Keratinocyte (primary cell): ENCODE data around the gene DPYD. TPM values are rescaled to one million over a fixed set of nuclear protein-coding genes. Genes with fewer than 3 reads are reported as not detected.
"Not testable (repeated sequence)": the region's sequence is repeated elsewhere in the genome, so short reads cannot be mapped to it uniquely, and the experiment has no call there.

Experiments used
- DNase-seq: peaks from one replicate; pipeline ENCODE4 v3.0.0-alpha.2; 2011; ENCODE audit warnings: low read depth, missing footprints, low spot score
- FAIRE-seq: peaks from 2 replicates; lab custom pipeline; 2011; peaks lifted over from hg19 to GRCh38; lab: Jason Lieb, UNC
- H2AFZ ChIP-seq: 2 replicates; pipeline ENCODE4 v1.6.0; 2012; ENCODE audit warnings: low read length, control low read depth, inconsistent platforms; ENCODE audit not compliant: control insufficient read depth
- H3K27ac ChIP-seq: 2 replicates; pipeline ENCODE4 v1.5.1; 2011; ENCODE audit warnings: low read length; ENCODE audit not compliant: control insufficient read depth, insufficient read depth
- H3K27me3 ChIP-seq: 3 replicates; pipeline ENCODE4 v1.6.0; 2011; ENCODE audit warnings: low read length; ENCODE audit not compliant: control insufficient read depth, insufficient read depth; ENCODE audit errors: extremely low read depth
- H3K36me3 ChIP-seq, 2 experiments: 2 replicates in 1 of 2; 3 replicates in 1 of 2; pipeline ENCODE4 v1.5.1; 2011; ENCODE audit warnings: low read length in 2 of 2, mild to moderate bottlenecking in 1 of 2; ENCODE audit not compliant: control insufficient read depth in 2 of 2, insufficient read depth in 2 of 2; ENCODE audit errors: extremely low read depth in 1 of 2
- H3K4me1 ChIP-seq: 3 replicates; pipeline ENCODE4 v1.5.1; 2011; ENCODE audit warnings: low read length; ENCODE audit not compliant: control insufficient read depth, insufficient read depth; ENCODE audit errors: extremely low read depth
- H3K4me2 ChIP-seq: 3 replicates; pipeline ENCODE4 v1.6.0; 2011; ENCODE audit warnings: low read depth, low read length; ENCODE audit not compliant: control insufficient read depth, insufficient read depth; ENCODE audit errors: extremely low read depth
- H3K4me3 ChIP-seq, 3 experiments: fragments of 200-600 bp in 1 of 3; sonication (generic) in 1 of 3; 2 replicates in 2 of 3; 3 replicates in 1 of 3; pipeline ENCODE4 v1.5.1; 2011 to 2016; ENCODE audit warnings: low read length in 3 of 3, mild to moderate bottlenecking in 3 of 3, control low read depth in 2 of 3, inconsistent platforms in 1 of 3, low read depth in 1 of 3, mixed read lengths in 1 of 3, mixed run types in 1 of 3, moderate library complexity in 1 of 3; ENCODE audit not compliant: control insufficient read depth in 2 of 3, insufficient read depth in 2 of 3; ENCODE audit errors: extremely low read depth in 1 of 3
- H3K79me2 ChIP-seq: 2 replicates; pipeline ENCODE4 v1.6.0; 2012; ENCODE audit warnings: low read length; ENCODE audit not compliant: control insufficient read depth, insufficient read depth
- H3K9ac ChIP-seq: 3 replicates; pipeline ENCODE4 v1.6.0; 2011; ENCODE audit warnings: low read length; ENCODE audit not compliant: control insufficient read depth, insufficient read depth; ENCODE audit errors: extremely low read depth
- H3K9me1 ChIP-seq: 3 replicates; pipeline ENCODE4 v1.6.0; 2011; ENCODE audit warnings: low read length; ENCODE audit not compliant: control insufficient read depth, insufficient read depth; ENCODE audit errors: extremely low read depth
- H3K9me3 ChIP-seq: 2 replicates; pipeline ENCODE4 v1.5.1; 2012; ENCODE audit warnings: low read depth, low read length; ENCODE audit not compliant: control insufficient read depth
- H4K20me1 ChIP-seq: 3 replicates; pipeline ENCODE4 v1.6.0; 2011; ENCODE audit warnings: low read length; ENCODE audit not compliant: control insufficient read depth, insufficient read depth; ENCODE audit errors: extremely low read depth
- CTCF ChIP-seq, 3 experiments: IDR thresholded peaks in 1 of 3; conservative IDR thresholded peaks in 1 of 3; optimal IDR thresholded peaks in 1 of 3; 2 replicates in 2 of 3; 3 replicates in 1 of 3; pipeline versions ENCODE3 to v1.5.1; 2011; ENCODE audit warnings: low read length in 3 of 3, mild to moderate bottlenecking in 3 of 3, moderate library complexity in 2 of 3, control low read depth in 1 of 3, inconsistent platforms in 1 of 3; ENCODE audit not compliant: insufficient read depth in 2 of 3; ENCODE audit errors: extremely low read depth in 1 of 3
- EZH2 ChIP-seq: IDR thresholded peaks from one replicate; pipeline ENCODE4 v1.6.1; 2012; ENCODE audit warnings: inconsistent platforms, mild to moderate bottlenecking, low read length, moderate library complexity
- dilution Hi-C: fragments of 300-500 bp; cut with MboI; formaldehyde crosslinking; loops from one replicate; pipeline ENCODE4 v1.7.0; 2020; ENCODE audit warnings: low sequenced_read_pairs; ENCODE audit not compliant: extremely low pct_ligation_motif_present
- polyA plus RNA-seq, 5 experiments: library from polyadenylated mRNA; depleted of rRNA in 3 of 5; stranded (reverse) in 3 of 5; stranded (forward) in 1 of 5; unstranded in 1 of 5; fragments of >200 nt; gene quantifications; 1 replicate in 1 of 5; 2 replicates in 3 of 5; 3 replicates in 1 of 5; pipeline versions ENCODE4 v1.2.1 to v1.2.3, GENCODE V29; 2011 to 2012; ENCODE audit warnings: missing spikeins in 2 of 5, low read depth in 1 of 5, low replicate concordance in 1 of 5

The DPYD gene
- polyA plus RNA-seq, 1 donor (not counting 4 experiments of a cell fraction or from before 2014, with no cell fraction given), result 1.9 TPM

- no peaks in the 10 kb centered on the region for H4K20me1 ChIP-seq
- no peak overlapping the region for H3K27ac ChIP-seq
- no peak for FAIRE-seq
- DNase-seq, result no peak
- no peaks in the 10 kb centered on the region for H3K4me1 ChIP-seq
- no peak overlapping the region for H3K4me2 ChIP-seq
- H3K9me1 ChIP-seq, result no peaks in the 10 kb centered on the region
- H3K9ac ChIP-seq, result no peak overlapping the region
- TF ChIP-seq CTCF (optimal IDR thresholded peaks at IDR 0.05 in 1 of 3, IDR thresholded peaks at IDR 0.05 in 1 of 3, conservative IDR thresholded peaks at IDR 0.05 in 1 of 3; ENCODE audit: extremely low read depth in 1 of 3, insufficient read depth in 2 of 3, low read length in 3 of 3) (no peak), EZH2 (no peak)
- dilution Hi-C loops, result no loop called here
- no peaks in the 10 kb centered on the region for H3K36me3 ChIP-seq
- H3K79me2 ChIP-seq, result no peaks in the 10 kb centered on the region
- no peaks in the 10 kb centered on the region for H3K9me3 ChIP-seq
- H3K27me3 ChIP-seq, result no peaks in the 10 kb centered on the region
- H2AFZ ChIP-seq, result no peak overlapping the region
- H3K4me3 ChIP-seq, result no peak overlapping the region
These were observed 570.6 kb downstream of the DPYD start for GRCh38 chr1:97350241-97350640.

DNA sequence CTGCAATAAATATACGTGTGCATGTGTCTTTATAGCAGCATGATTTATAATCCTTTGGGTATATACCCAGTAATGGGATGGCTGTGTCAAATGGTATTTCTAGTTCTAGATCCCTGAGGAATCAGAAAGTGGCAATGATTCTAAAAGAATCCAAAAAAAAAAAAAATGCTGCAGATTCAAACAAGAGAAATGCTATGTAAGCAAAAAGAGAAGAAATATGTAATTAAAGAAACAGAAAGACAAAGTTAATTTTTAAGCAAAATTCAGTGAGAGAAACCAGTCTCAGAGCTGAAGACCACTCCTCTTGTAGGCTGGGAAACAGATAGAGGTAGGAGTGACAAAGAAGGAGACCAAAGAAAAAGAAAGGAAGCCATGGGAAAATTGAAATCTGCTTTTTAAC, 571.0 kb downstream of the DPYD start:
- FAIRE-seq, H3K27ac ChIP-seq, DNase-seq: not testable (repeated sequence)

GRCh38 chr1:97348599-97349265, 572.1 kb downstream of the DPYD start:
- H3K4me2 ChIP-seq, result no peak overlapping the region
- no peaks in the 10 kb centered on the region for H3K27me3 ChIP-seq
- no peak for FAIRE-seq
- DNase-seq, result no peak
- dilution Hi-C loops, result no loop called here
- no peaks in the 10 kb centered on the region for H3K79me2 ChIP-seq
- no peak overlapping the region for H3K4me3 ChIP-seq
- no peaks in the 10 kb centered on the region for H3K4me1 ChIP-seq
- H3K36me3 ChIP-seq, result no peaks in the 10 kb centered on the region
- no peak overlapping the region for H3K27ac ChIP-seq
- no peak overlapping the region for H2AFZ ChIP-seq
- H3K9ac ChIP-seq, result no peak overlapping the region
- TF ChIP-seq CTCF (optimal IDR thresholded peaks at IDR 0.05 in 1 of 3, IDR thresholded peaks at IDR 0.05 in 1 of 3, conservative IDR thresholded peaks at IDR 0.05 in 1 of 3; ENCODE audit: extremely low read depth in 1 of 3, insufficient read depth in 2 of 3, low read length in 3 of 3), result no peak
- no peak for TF ChIP-seq EZH2
- H3K9me3 ChIP-seq, result no peaks in the 10 kb centered on the region
- no peaks in the 10 kb centered on the region for H3K9me1 ChIP-seq
- H4K20me1 ChIP-seq, result no peaks in the 10 kb centered on the region

More for the DNA sequence above, 571.0 kb downstream of the DPYD start:
- dilution Hi-C loops, H3K9me1 ChIP-seq, H4K20me1 ChIP-seq, H3K9me3 ChIP-seq, H3K4me1 ChIP-seq, H3K9ac ChIP-seq, H3K27me3 ChIP-seq, H3K79me2 ChIP-seq, H2AFZ ChIP-seq, H3K4me3 ChIP-seq, H3K4me2 ChIP-seq, H3K36me3 ChIP-seq: not testable (repeated sequence)
